ENCODE measurements around the gene SEZ6. TPM values are rescaled to one million over a fixed set of nuclear protein-coding genes. Genes with fewer than 3 reads are reported as not detected.
A peak's percentile ranks its signal among the peaks of the same experiment; 100 is the strongest.

The SEZ6 gene
- total and polyA plus RNA-seq, 7 donors: 0.36 to 0.99 (median 0.54) TPM; not detected in 3

GRCh38 chr17:28950752-28951427 is 54.9 kb downstream of the SEZ6 start:
- 0 to 1% methylated on average over 50 to 51 of the region's 51 CpGs for WGBS, 2 donors
- intact Hi-C loops (cut with DNase I): loop anchor here (2.0 to 5.0 kb wide), 3 partner anchors 54 to 614 kb away; partner anchors contain the start of genes FLOT2, IFT20, NEK8 and TNFAIP1
- Histone ChIP-seq H3K4me1 (peaks cover 0 to 41% (median 28%) of the 10 kb centered on the region in 4 donors), H3K27me3 (no peaks in the 10 kb centered on the region), H3K4me3 (peak overlapping the region; percentile 92 to 96 (median 95)), H3K9me3 (no peaks in the 10 kb centered on the region), H3K27ac (peak overlapping the region; percentile 94 to 99 (median 98)), H3K36me3 (no peaks in the 10 kb centered on the region)
- DNase-seq: no peak
- TF ChIP-seq EP300 (IDR thresholded peaks at IDR 0.05): no peak
- TF ChIP-seq POLR2AphosphoS5 (IDR thresholded peaks at IDR 0.05): no peak
- TF ChIP-seq POLR2A (IDR thresholded peaks at IDR 0.05): peak in 1 of 2 donors; percentile 46

DNA sequence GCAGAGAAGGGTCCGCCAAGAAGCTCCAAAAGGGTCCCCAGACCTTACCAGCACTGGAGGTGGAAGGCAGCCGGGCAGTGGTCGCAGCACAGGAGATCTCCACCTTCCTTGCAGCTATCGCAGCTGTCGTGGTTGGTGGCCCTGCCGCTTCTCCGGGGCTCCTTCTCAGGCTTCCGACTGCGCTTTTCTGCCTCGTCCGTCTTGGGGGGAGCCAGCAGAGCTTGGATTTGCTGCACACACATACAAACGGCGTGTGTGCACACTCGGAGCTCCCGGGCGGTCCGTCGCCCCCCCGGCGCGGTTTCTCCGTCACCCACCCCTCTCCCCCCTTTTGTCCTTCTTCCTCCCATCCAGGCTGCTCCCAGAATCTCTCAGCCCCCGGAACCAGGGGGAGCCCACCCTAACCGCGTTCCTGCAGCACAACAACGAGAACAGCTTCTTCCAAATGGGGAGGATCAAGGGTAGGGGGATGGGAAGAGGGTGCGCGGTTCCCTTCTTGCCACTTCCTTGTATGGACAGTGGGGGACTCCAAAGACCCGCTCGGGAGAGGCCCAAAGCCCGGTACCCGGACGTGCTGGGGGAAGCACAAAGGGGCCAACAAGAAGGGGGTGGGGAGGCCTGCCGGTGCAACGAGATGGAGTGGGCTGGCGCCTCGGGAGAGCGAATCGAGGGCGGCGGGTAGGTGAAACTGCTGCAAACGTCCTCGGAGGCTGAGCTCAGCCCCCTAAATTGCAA is 55.6 kb downstream of the SEZ6 start:
- TF ChIP-seq POLR2AphosphoS5 (IDR thresholded peaks at IDR 0.05) (peak in 2 of 4 donors; percentile 26 to 31), CTCF (IDR thresholded peaks at IDR 0.05) (no peak), EP300 (IDR thresholded peaks at IDR 0.05) (no peak)
- Histone ChIP-seq H3K9me3 (no peaks in the 10 kb centered on the region), H3K27ac (peak overlapping the region; percentile 94 to 99 (median 98)), H3K4me1 (peaks cover 0 to 48% (median 35%) of the 10 kb centered on the region in 4 donors), H3K36me3 (no peaks in the 10 kb centered on the region), H3K4me3 (peak overlapping the region; percentile 92 to 96 (median 95)), H3K27me3 (no peaks in the 10 kb centered on the region)
- intact Hi-C loops (cut with DNase I): loop anchor here (2.0 to 5.0 kb wide), 3 partner anchors 53 to 613 kb away; partner anchors contain the start of genes FLOT2, IFT20, NEK8 and TNFAIP1
- WGBS, 2 donors: 0 to 1% methylated on average over 43 of the region's 43 CpGs
- DNase-seq: peak; percentile 87

- no peak for TF ChIP-seq CTCF (IDR thresholded peaks at IDR 0.05)
- TF ChIP-seq EP300 (IDR thresholded peaks at IDR 0.05): no peak
- no peak for TF ChIP-seq POLR2A (IDR thresholded peaks at IDR 0.05)
- no peak for TF ChIP-seq POLR2AphosphoS5 (IDR thresholded peaks at IDR 0.05)
- DNase-seq: peak; percentile 85
- H3K27me3 ChIP-seq: no peaks in the 10 kb centered on the region
- peak overlapping the region; percentile 94 to 99 (median 98) for H3K27ac ChIP-seq
- 0% methylated on average over 61 of the region's 61 CpGs for WGBS, 2 donors
- no peaks in the 10 kb centered on the region for H3K36me3 ChIP-seq
- H3K9me3 ChIP-seq: no peaks in the 10 kb centered on the region
- H3K4me3 ChIP-seq: peak overlapping the region; percentile 92 to 96 (median 95)
- peaks cover 0 to 56% (median 43%) of the 10 kb centered on the region in 4 donors for H3K4me1 ChIP-seq
- intact Hi-C loops (cut with DNase I): loop anchor here (2.0 to 5.0 kb wide), 4 partner anchors 53 to 612 kb away; partner anchors contain the start of genes FLOT2, IFT20, NEK8 and TNFAIP1
These were observed 56.4 kb downstream of the SEZ6 start for GRCh38 chr17:28949185-28950016.

GRCh38 chr17:28948873-28949184 is 57.0 kb downstream of the SEZ6 start:
- TF ChIP-seq POLR2A (IDR thresholded peaks at IDR 0.05) (no peak), POLR2AphosphoS5 (IDR thresholded peaks at IDR 0.05) (no peak), CTCF (IDR thresholded peaks at IDR 0.05) (no peak), EP300 (IDR thresholded peaks at IDR 0.05) (no peak)
- Histone ChIP-seq H3K27me3 (no peaks in the 10 kb centered on the region), H3K4me3 (peak overlapping the region; percentile 92 to 96 (median 95)), H3K27ac (peak overlapping the region; percentile 94 to 99 (median 98)), H3K4me1 (peaks cover 0 to 60% (median 48%) of the 10 kb centered on the region in 4 donors), H3K9me3 (no peaks in the 10 kb centered on the region), H3K36me3 (no peaks in the 10 kb centered on the region)
- intact Hi-C loops (cut with DNase I): loop anchor here (5.0 kb wide), 1 partner anchor 137 kb away; no protein-coding TSS in a partner anchor
- 0 to 1% methylated on average over 15 of the region's 15 CpGs for WGBS, 2 donors
- DNase-seq: no peak
